H7 (cell line): ENCODE data around the gene PDCL3. TPM values are rescaled to one million over a fixed set of nuclear protein-coding genes. Genes with fewer than 3 reads are reported as not detected.

Experiments used
- total RNA-seq: library from RNA; depleted of rRNA; stranded (reverse); fragments of >200 nt; shearing (Covaris generic); gene quantifications from 2 replicates; pipeline ENCODE4 v1.2.3, GENCODE V29; 2014; rRNA removed

PDCL3 gene
- total RNA-seq, 1 experiment from 2014 or later = 14.2 TPM

Other genes starting within 250 kb of the PDCL3 start
- gene LONRF2, start 240.5 kb upstream of the PDCL3 start, total RNA-seq = 0.04 TPM in 1 of 2 replicates, not detected in the other
- 24.8 and 28.4 TPM in 2 replicates for gene CHST10, start 145.3 kb upstream of the PDCL3 start, total RNA-seq
- gene NMS, start 92.5 kb upstream of the PDCL3 start, total RNA-seq = not detected in 2 replicates